Measurements from ENCODE around the gene PHYHD1.
"Not testable (repeated sequence)": the region's sequence is repeated elsewhere in the genome, so short reads cannot be mapped to it uniquely, and the experiment has no call there.

DNA sequence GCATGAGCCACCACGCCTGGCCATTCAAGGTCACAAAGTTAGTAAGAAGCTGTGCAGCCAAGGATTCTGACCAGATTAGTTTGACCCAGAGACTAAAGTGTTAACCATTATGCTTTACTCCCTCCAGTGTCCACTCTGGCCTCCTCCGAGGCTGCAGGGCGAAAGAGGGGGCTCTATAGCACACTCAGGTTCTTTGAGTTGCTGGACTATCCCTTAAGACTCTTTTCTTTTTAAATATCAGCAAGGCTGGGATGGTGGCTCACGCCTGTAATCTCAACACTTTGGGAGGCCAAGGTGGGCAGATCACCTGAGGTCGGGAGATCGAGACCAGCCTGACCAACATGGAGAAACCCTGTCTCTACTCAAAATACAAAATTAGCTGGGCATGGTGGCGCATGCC, 24.2 kb downstream of the PHYHD1 start:
- TF ChIP-seq POLR2A (IDR thresholded peaks at IDR 0.05): not testable (repeated sequence)
- TF ChIP-seq, protein P1, sequence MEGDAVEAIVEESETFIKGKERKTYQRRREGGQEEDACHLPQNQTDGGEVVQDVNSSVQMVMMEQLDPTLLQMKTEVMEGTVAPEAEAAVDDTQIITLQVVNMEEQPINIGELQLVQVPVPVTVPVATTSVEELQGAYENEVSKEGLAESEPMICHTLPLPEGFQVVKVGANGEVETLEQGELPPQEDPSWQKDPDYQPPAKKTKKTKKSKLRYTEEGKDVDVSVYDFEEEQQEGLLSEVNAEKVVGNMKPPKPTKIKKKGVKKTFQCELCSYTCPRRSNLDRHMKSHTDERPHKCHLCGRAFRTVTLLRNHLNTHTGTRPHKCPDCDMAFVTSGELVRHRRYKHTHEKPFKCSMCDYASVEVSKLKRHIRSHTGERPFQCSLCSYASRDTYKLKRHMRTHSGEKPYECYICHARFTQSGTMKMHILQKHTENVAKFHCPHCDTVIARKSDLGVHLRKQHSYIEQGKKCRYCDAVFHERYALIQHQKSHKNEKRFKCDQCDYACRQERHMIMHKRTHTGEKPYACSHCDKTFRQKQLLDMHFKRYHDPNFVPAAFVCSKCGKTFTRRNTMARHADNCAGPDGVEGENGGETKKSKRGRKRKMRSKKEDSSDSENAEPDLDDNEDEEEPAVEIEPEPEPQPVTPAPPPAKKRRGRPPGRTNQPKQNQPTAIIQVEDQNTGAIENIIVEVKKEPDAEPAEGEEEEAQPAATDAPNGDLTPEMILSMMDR (IDR thresholded peaks at IDR 0.05): not testable (repeated sequence)
